ENCODE data around the gene LAMC3. TPM values are rescaled to one million over a fixed set of nuclear protein-coding genes. Genes with fewer than 3 reads are reported as not detected.
A peak's percentile ranks its signal among the peaks of the same experiment; 100 is the strongest.

Gene LAMC3
- total and polyA plus RNA-seq, 5 donors, result 0.51 to 2.6 (median 1.4) TPM

- Histone ChIP-seq H3K9me3 (ENCODE audit: control insufficient read depth, low read length) (no peaks in the 10 kb centered on the region), H3K27me3 (ENCODE audit: control insufficient read depth, insufficient read depth) (no peaks in the 10 kb centered on the region), H3K4me1 (ENCODE audit: control insufficient read depth, insufficient read depth, low read length) (no peaks in the 10 kb centered on the region), H3K27ac (ENCODE audit: low read length) (no peak overlapping the region), H3K4me3 (ENCODE audit: low read length) (no peak overlapping the region)
- intact Hi-C loops (cut with DNase I), result no loop called here
- no peak for ATAC-seq
- DNase-seq, result no peak
- 56% methylated on average over 10 of the region's 10 CpGs for WGBS
These were observed 21.1 kb upstream of the LAMC3 start for GRCh38 chr9:130987738-130988399.

GRCh38 chr9:130988400-130988747, 20.6 kb upstream of the LAMC3 start:
- no peak for DNase-seq
- intact Hi-C loops (cut with DNase I), result no loop called here
- ATAC-seq, result no peak
- Histone ChIP-seq H3K9me3 (ENCODE audit: control insufficient read depth, low read length) (no peaks in the 10 kb centered on the region), H3K27me3 (ENCODE audit: control insufficient read depth, insufficient read depth) (no peaks in the 10 kb centered on the region), H3K27ac (ENCODE audit: low read length) (no peak overlapping the region), H3K4me3 (ENCODE audit: low read length) (no peak overlapping the region), H3K4me1 (ENCODE audit: control insufficient read depth, insufficient read depth, low read length) (no peaks in the 10 kb centered on the region)
- WGBS, result 71% methylated on average over 2 of the region's 2 CpGs

- ATAC-seq, result no peak
- intact Hi-C loops (cut with DNase I), result no loop called here
- 76% methylated on average over 9 of the region's 9 CpGs for WGBS
These were observed 20.1 kb upstream of the LAMC3 start for GRCh38 chr9:130988905-130989304.

DNA sequence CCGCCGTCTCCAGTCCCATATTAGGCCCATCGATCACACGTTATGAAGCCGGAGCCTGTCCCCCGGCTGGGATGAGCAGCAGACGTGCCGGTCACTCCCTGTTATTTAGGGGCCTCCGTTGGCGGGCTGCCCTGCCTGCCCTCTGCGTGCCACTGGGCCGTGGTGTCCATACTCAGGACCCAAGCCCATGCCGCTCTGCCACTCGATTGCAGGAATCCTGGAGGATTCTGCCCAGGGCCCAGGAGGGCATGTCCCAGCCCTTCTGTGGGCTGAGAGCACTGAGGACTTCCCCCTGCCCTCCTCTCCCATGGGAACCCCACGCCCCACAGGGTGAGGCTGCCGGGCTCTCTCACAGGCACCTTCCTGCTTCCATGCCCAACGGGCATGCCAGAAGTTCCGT, 19.6 kb upstream of the LAMC3 start:
- WGBS, result 84% methylated on average over 18 of the region's 18 CpGs
- Histone ChIP-seq H3K4me3 (ENCODE audit: low read length) (no peak overlapping the region), H3K27ac (ENCODE audit: low read length) (no peak overlapping the region), H3K27me3 (ENCODE audit: control insufficient read depth, insufficient read depth) (no peaks in the 10 kb centered on the region), H3K4me1 (ENCODE audit: control insufficient read depth, insufficient read depth, low read length) (no peaks in the 10 kb centered on the region), H3K9me3 (ENCODE audit: control insufficient read depth, low read length) (no peaks in the 10 kb centered on the region)
- DNase-seq (no peak), ATAC-seq (no peak)
- intact Hi-C loops (cut with DNase I), result no loop called here

More at GRCh38 chr9:130988905-130989304, 20.1 kb upstream of the LAMC3 start:
- H3K9me3 ChIP-seq (ENCODE audit: control insufficient read depth, low read length), result no peaks in the 10 kb centered on the region
- H3K27ac ChIP-seq (ENCODE audit: low read length), result no peak overlapping the region
- no peak for DNase-seq
- H3K4me3 ChIP-seq (ENCODE audit: low read length), result no peak overlapping the region
- no peaks in the 10 kb centered on the region for H3K27me3 ChIP-seq (ENCODE audit: control insufficient read depth, insufficient read depth)
- no peaks in the 10 kb centered on the region for H3K4me1 ChIP-seq (ENCODE audit: control insufficient read depth, insufficient read depth, low read length)

- Histone ChIP-seq H3K27ac (ENCODE audit: low read length) (no peak overlapping the region), H3K4me1 (ENCODE audit: control insufficient read depth, insufficient read depth, low read length) (no peaks in the 10 kb centered on the region), H3K4me3 (ENCODE audit: low read length) (no peak overlapping the region), H3K9me3 (ENCODE audit: control insufficient read depth, low read length) (no peaks in the 10 kb centered on the region), H3K27me3 (ENCODE audit: control insufficient read depth, insufficient read depth) (no peaks in the 10 kb centered on the region)
- DNase-seq, result no peak
- intact Hi-C loops (cut with DNase I), result loop anchor here in 1 of 4 donors (10.0 kb wide), 1 partner anchor 125 kb away; no protein-coding TSS in a partner anchor
- WGBS, result 87% methylated on average over 22 of the region's 22 CpGs
- ATAC-seq, result peak in 1 of 2 donors; percentile 7
These were observed 19.1 kb upstream of the LAMC3 start for GRCh38 chr9:130989891-130990290.

DNA sequence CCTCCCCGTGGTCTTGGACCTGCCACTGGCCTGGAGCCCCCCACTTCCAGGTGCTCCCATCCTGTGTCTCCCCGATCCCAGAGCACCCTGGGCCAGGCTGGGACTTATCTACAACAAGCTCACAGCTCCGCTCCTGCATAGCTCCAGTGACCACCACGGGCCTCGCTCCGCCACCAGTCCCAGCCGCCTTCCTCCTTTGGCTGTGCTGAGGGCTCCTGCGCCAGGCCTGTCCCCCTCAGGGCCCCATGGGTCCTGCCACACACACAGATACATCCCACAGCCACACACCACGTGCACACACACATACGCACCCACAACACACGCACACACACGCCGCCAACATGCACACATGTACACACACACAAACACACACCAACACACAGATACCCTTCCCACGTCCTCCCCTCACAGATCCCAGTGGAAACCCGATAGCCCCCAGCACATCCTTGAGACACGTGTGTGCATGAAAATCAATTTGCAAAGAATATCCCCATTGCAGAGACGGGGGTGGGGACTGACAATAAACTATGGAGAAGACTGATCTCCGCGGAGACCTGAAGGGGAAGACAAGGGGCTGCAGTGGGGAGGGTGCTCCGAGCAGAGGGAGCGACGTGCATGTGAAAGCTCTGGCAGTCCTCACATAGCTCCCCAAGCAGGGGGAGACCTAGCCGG, 18.5 kb upstream of the LAMC3 start:
- no peak overlapping the region for H3K4me3 ChIP-seq (ENCODE audit: low read length)
- WGBS, result 56% methylated on average over 23 of the region's 23 CpGs
- H3K9me3 ChIP-seq (ENCODE audit: control insufficient read depth, low read length), result no peaks in the 10 kb centered on the region
- no peak for ATAC-seq
- no peak overlapping the region for H3K27ac ChIP-seq (ENCODE audit: low read length)
- no peaks in the 10 kb centered on the region for H3K4me1 ChIP-seq (ENCODE audit: control insufficient read depth, insufficient read depth, low read length)
- no peak for DNase-seq
- no peaks in the 10 kb centered on the region for H3K27me3 ChIP-seq (ENCODE audit: control insufficient read depth, insufficient read depth)
- intact Hi-C loops (cut with DNase I), result loop anchor here in 1 of 4 donors (10.0 kb wide), 1 partner anchor 126 kb away; no protein-coding TSS in a partner anchor

DNA sequence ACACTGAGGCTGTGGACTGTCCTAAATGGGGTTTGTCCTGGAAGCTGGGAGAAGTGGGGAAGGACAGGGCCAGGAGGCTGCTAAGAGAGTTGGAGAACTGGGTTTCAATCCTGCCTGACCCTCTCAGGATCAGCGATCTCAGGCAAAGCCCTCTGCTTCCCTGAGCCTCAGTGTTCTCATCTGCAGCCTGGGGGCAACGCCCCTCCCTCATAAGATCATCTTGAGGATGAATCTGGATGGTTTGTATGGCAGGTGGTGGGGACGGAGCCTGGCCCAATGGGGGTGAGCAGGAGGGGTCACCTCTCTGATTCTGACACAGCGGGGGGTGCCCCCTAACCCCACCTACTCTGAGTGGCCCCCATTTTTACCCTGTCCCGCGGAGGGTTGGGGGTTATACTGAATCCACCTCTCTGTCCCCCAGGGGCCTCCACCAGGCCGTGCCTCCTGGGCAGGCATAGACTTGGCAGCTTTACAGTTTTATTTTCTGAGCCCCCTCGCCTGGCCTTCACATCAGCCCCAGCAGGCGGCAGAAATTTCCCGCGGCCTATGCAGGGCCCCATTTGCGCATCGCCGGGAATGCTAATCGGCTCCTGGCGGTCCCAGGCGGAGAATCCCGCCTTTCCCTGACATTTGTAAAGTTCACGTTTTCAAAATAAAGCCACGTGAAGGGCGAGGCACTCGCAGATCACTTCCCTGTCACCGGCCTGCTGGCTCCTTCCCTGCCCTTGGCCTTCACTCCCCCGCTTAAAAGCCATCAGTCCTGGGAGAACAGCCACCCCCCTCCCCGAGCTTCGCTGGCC, 17.8 kb upstream of the LAMC3 start:
- intact Hi-C loops (cut with DNase I), result loop anchor here in 1 of 4 donors (10.0 kb wide), 1 partner anchor 126 kb away; no protein-coding TSS in a partner anchor
- WGBS, result 54% methylated on average over 26 of the region's 26 CpGs
- no peaks in the 10 kb centered on the region for H3K27me3 ChIP-seq (ENCODE audit: control insufficient read depth, insufficient read depth)
- no peaks in the 10 kb centered on the region for H3K4me1 ChIP-seq (ENCODE audit: control insufficient read depth, insufficient read depth, low read length)
- H3K27ac ChIP-seq (ENCODE audit: low read length), result no peak overlapping the region
- H3K4me3 ChIP-seq (ENCODE audit: low read length), result no peak overlapping the region
- DNase-seq (no peak), ATAC-seq (no peak)
- no peaks in the 10 kb centered on the region for H3K9me3 ChIP-seq (ENCODE audit: control insufficient read depth, low read length)

GRCh38 chr9:130991778-130992681, 16.9 kb upstream of the LAMC3 start:
- Histone ChIP-seq H3K27ac (ENCODE audit: low read length) (no peak overlapping the region), H3K9me3 (ENCODE audit: control insufficient read depth, low read length) (no peaks in the 10 kb centered on the region), H3K4me1 (ENCODE audit: control insufficient read depth, insufficient read depth, low read length) (no peaks in the 10 kb centered on the region), H3K27me3 (ENCODE audit: control insufficient read depth, insufficient read depth) (no peaks in the 10 kb centered on the region), H3K4me3 (ENCODE audit: low read length) (no peak overlapping the region)
- intact Hi-C loops (cut with DNase I), result loop anchor here in 1 of 4 donors (10.0 kb wide), 1 partner anchor 127 kb away; no protein-coding TSS in a partner anchor
- ATAC-seq (no peak), DNase-seq (no peak)
- WGBS, result 84% methylated on average over 20 of the region's 20 CpGs

DNA sequence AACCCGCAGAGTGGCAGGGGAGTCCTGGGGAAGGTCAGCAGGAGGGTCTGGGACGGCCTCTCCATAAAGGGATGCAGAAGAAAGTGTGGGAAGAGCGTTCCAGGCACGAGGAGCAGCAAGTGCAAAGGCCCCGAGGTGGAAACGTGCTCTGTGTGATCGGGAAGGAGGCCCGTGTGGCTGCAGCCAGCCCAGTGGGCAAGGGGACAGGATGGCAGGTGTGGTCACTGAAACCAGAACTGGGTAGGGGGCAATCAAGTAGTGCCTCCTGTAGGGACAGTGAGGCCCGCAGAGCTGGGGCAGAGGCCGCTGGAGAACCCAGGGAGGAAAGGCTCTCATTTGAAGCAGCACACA, 16.3 kb upstream of the LAMC3 start:
- Histone ChIP-seq H3K4me3 (ENCODE audit: low read length) (no peak overlapping the region), H3K9me3 (ENCODE audit: control insufficient read depth, low read length) (no peaks in the 10 kb centered on the region), H3K27me3 (ENCODE audit: control insufficient read depth, insufficient read depth) (no peaks in the 10 kb centered on the region), H3K4me1 (ENCODE audit: control insufficient read depth, insufficient read depth, low read length) (no peaks in the 10 kb centered on the region), H3K27ac (ENCODE audit: low read length) (no peak overlapping the region)
- DNase-seq (no peak), ATAC-seq (no peak)
- intact Hi-C loops (cut with DNase I), result loop anchor here in 1 of 4 donors (10.0 kb wide), 1 partner anchor 128 kb away; no protein-coding TSS in a partner anchor
- WGBS, result 91% methylated on average over 10 of the region's 10 CpGs

DNA sequence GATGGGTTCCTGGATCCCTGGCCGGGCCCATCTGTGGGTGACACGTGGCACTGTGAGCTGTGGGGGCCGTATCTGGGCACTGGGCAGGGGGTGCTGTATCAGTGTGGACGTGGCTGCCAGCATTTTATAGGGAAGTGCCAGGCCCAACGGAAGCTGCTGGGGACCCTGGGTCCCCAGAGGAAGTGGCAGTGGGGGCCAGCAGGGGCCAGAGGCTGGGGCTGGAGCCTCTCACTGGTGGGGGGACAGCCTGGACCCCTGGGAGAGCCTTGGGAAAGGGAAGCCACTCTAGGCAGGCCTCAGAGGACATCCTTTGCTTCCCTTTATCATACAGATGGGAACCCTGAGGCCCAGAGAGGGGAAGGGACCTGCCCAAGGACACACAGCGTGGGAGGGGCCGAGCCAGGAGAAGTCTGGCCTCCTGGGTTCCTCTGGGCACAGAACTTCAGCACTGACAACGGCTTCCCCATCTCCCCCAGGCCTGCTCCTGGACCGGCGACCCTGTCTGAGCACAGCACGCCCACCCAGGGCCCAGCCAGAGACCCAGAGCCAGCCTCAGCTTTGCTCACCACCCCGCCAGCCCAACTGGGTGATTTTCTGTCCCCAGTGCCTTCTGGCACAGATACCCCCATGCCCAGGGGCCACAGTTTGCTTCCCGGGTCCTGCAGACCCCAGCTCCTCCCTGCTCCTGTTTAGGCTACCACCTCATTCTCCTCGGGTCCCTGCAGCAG, 15.5 kb upstream of the LAMC3 start:
- H3K27ac ChIP-seq (ENCODE audit: low read length), result no peak overlapping the region
- ATAC-seq, result no peak
- 74% methylated on average over 14 of the region's 14 CpGs for WGBS

More for the DNA sequence above, 15.5 kb upstream of the LAMC3 start:
- Histone ChIP-seq H3K9me3 (ENCODE audit: control insufficient read depth, low read length) (no peaks in the 10 kb centered on the region), H3K4me1 (ENCODE audit: control insufficient read depth, insufficient read depth, low read length) (no peaks in the 10 kb centered on the region), H3K4me3 (ENCODE audit: low read length) (no peak overlapping the region), H3K27me3 (ENCODE audit: control insufficient read depth, insufficient read depth) (no peaks in the 10 kb centered on the region)
- no peak for DNase-seq
- intact Hi-C loops (cut with DNase I), result loop anchor here in 1 of 4 donors (10.0 kb wide), 1 partner anchor 129 kb away; no protein-coding TSS in a partner anchor

Data from right cardiac atrium (tissue), 5 donors.